Thoracic aorta (tissue), 2 donors: ENCODE measurements around the gene ATF7IP2. TPM values are rescaled to one million over a fixed set of nuclear protein-coding genes. Genes with fewer than 3 reads are reported as not detected.
"Not testable (repeated sequence)": the region's sequence is repeated elsewhere in the genome, so short reads cannot be mapped to it uniquely, and the experiment has no call there.

Source experiments
- ATAC-seq: fragments of 150-250 bp; one replicate; pipeline ENCODE4 v1.8.0; 2017; ENCODE audit warnings: low read depth; ENCODE audit not compliant: insufficient number of reproducible peaks, low FRiP score
- DNase-seq: peaks from one replicate; pipeline ENCODE4 v3.0.0-alpha.2; 2020; ENCODE audit warnings: low spot score
- H3K27ac ChIP-seq, 2 donors: fragments of 200-600 bp; sonication (generic); 1 replicate in 1 of 2; 2 replicates in 1 of 2; pipeline ENCODE4 v1.5.1; 2016; ENCODE audit warnings: mild to moderate bottlenecking in 2 of 2, moderate library complexity in 2 of 2
- H3K27me3 ChIP-seq: fragments of 200-600 bp; sonication (generic); replicated peaks from 2 replicates; pipeline ENCODE4 v1.6.0; 2016; ENCODE audit warnings: mild to moderate bottlenecking; ENCODE audit not compliant: insufficient read depth
- H3K36me3 ChIP-seq: fragments of 200-600 bp; sonication (generic); one replicate; pipeline ENCODE4 v1.5.1; 2016
- H3K4me1 ChIP-seq, 2 donors: fragments of 200-600 bp; sonication (generic); 1 replicate in 1 of 2; 2 replicates in 1 of 2; pipeline versions ENCODE4 v1.5.1 to v1.6.0; 2016; ENCODE audit warnings: low read depth in 2 of 2, mild to moderate bottlenecking in 1 of 2; ENCODE audit not compliant: control insufficient read depth in 1 of 2
- H3K4me3 ChIP-seq: fragments of 200-600 bp; sonication (generic); 2 replicates; pipeline ENCODE4 v1.5.1; 2016; ENCODE audit warnings: mild to moderate bottlenecking
- H3K9me3 ChIP-seq: fragments of 200-600 bp; sonication (generic); 2 replicates; pipeline ENCODE4 v1.5.1; 2016
- total RNA-seq, 2 donors: library from RNA; depleted of rRNA; stranded (reverse); fragments of >200 nt; gene quantifications; one replicate each; pipeline versions ENCODE4 v1.1.0 to v1.2.3, GENCODE V29; 2016
- TF ChIP-seq, protein P1 (sequence below): fragments of 200-600 bp; sonication (generic); IDR thresholded peaks from one replicate; pipeline ENCODE4 v1.5.1; 2019; ENCODE audit warnings: antibody characterized with exemption

ATF7IP2 gene
- total RNA-seq, 2 donors from 2014 or later = 7.2 to 15.8 TPM

DNA sequence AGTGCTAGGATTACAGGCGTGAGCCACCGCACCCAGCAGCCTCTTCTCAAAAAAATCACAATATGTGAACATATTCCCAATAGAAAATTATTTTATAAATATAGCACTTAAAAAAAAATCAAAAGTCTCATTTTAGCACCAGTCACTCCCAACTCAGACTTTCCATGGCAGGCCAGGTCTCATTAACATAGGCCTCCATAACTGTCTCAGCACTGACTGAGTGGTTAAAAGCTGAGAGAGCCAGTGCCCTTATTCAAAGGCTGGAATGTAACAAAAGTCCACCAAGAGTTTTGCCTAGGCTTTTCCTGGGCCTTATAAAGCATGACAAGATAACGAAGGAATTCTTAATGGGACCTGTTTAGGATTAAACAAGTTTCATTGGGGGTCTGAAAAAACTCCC is 114.7 kb downstream of the ATF7IP2 start:
- TF ChIP-seq, protein P1, sequence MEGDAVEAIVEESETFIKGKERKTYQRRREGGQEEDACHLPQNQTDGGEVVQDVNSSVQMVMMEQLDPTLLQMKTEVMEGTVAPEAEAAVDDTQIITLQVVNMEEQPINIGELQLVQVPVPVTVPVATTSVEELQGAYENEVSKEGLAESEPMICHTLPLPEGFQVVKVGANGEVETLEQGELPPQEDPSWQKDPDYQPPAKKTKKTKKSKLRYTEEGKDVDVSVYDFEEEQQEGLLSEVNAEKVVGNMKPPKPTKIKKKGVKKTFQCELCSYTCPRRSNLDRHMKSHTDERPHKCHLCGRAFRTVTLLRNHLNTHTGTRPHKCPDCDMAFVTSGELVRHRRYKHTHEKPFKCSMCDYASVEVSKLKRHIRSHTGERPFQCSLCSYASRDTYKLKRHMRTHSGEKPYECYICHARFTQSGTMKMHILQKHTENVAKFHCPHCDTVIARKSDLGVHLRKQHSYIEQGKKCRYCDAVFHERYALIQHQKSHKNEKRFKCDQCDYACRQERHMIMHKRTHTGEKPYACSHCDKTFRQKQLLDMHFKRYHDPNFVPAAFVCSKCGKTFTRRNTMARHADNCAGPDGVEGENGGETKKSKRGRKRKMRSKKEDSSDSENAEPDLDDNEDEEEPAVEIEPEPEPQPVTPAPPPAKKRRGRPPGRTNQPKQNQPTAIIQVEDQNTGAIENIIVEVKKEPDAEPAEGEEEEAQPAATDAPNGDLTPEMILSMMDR = no peak
- Histone ChIP-seq H3K27ac (no peak overlapping the region), H3K9me3 (peaks cover 2% of the 10 kb centered on the region), H3K4me1 (no peaks in the 10 kb centered on the region), H3K4me3 (no peak overlapping the region), H3K27me3 (no peaks in the 10 kb centered on the region), H3K36me3 (no peaks in the 10 kb centered on the region)
- ATAC-seq (no peak), DNase-seq (no peak)

DNA sequence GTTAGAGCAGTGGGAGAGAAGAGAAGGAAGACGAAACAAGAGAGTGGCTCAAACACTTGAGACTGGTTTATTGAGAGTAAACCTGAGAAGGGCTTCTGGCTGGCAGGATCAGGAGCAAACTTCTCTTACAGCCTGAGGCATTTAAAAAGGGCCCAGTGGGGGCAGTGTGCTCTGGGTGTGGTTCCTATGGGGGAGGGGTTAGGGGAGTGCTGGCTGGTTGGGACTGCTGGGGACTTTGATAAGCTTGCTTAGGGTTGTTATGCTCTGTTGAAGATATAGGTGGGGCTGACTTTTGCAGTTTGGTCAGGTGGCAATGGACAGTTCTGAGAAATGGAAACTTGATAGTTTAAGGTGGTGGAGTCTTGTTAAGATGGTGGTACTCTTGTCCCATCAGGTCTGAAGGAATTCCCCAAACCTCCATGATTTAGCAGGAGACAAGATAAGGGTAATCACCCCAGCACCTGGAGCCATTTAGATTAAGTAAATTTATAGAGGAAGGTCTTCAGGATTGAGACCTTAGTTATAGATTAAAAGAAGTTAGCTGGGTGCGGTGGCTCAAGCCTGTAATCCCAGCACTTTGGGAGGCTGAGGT is 115.3 kb downstream of the ATF7IP2 start:
- Histone ChIP-seq H3K4me3 (no peak overlapping the region), H3K27me3 (no peaks in the 10 kb centered on the region), H3K36me3 (no peaks in the 10 kb centered on the region), H3K4me1 (no peaks in the 10 kb centered on the region), H3K27ac (no peak overlapping the region), H3K9me3 (no peaks in the 10 kb centered on the region)
- TF ChIP-seq, protein P1 = no peak
- ATAC-seq (no peak), DNase-seq (no peak)

DNA sequence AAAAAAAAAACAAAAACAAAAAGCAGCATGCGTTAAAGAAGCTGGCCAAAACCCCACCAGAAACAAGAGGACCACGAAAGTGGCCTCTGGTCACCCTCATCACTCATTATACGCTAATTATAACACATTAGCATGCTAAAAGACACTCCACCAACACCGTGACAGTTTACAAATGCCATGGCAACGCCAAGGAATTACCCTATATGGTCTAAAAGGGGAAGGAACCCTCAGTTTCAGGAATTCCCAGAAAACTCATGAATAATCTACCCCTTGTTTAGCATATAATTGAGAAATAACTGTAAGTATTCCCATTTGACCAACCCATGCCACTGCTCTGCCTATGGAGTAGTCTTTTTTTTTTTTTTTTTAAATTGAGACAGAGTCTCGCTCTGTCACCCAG is 116.9 kb downstream of the ATF7IP2 start:
- H3K36me3 ChIP-seq = no peaks in the 10 kb centered on the region
- H3K4me1 ChIP-seq = no peaks in the 10 kb centered on the region
- no peaks in the 10 kb centered on the region for H3K27me3 ChIP-seq
- H3K9me3 ChIP-seq = no peaks in the 10 kb centered on the region
- no peak for DNase-seq
- no peak for ATAC-seq
- TF ChIP-seq, protein P1 = no peak
- H3K4me3 ChIP-seq = no peak overlapping the region
- no peak overlapping the region for H3K27ac ChIP-seq

DNA sequence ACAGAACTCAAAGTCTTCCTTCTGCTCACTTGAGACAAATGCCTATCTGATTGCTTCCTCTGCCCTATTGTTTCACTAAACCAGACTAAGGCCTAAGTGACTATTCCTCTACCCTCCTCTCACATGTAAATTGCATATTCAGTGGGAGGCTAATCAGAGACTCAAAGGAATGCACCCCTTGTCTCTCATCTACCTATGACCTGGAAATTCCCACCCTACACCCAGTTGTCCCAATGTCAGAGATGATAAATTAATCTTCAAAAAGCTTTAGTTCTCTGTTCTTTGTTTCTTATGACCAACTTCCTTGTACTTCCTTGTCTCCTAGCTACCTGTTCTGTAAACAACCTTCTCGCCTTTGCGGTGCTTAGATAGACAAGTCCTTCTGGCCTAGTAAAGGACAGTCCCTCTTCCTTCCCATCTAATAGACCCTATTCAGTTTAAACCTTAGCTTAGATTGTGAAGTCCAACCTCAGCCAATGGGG is 118.6 kb downstream of the ATF7IP2 start:
- Histone ChIP-seq H3K36me3 (no peaks in the 10 kb centered on the region), H3K4me3 (no peak overlapping the region), H3K27ac (no peak overlapping the region), H3K4me1 (no peaks in the 10 kb centered on the region), H3K27me3 (no peaks in the 10 kb centered on the region), H3K9me3 (no peaks in the 10 kb centered on the region)
- TF ChIP-seq, protein P1 = no peak
- ATAC-seq (no peak), DNase-seq (no peak)

DNA sequence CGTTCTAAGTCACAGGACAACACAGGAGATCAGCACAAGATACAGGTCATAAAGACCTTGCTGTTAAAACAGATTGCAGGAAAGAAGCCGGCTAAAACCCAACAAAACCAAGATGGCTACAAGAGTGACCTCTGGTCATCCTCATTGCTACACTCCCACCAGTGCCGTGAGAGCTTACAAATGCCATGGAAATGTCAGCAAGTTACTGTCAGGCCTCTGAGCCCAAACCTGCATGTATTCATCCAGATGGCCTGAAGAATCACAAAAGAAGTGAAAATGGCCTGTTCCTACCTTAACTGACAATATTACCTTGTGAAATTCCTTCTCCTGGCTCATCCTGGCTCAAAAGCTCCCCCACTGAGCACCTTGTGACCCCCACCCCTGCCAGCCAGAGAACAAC is 119.4 kb downstream of the ATF7IP2 start:
- not testable (repeated sequence) for DNase-seq, H3K27ac ChIP-seq, H3K4me3 ChIP-seq, H3K36me3 ChIP-seq, H3K4me1 ChIP-seq, H3K9me3 ChIP-seq, H3K27me3 ChIP-seq, ATAC-seq

DNA sequence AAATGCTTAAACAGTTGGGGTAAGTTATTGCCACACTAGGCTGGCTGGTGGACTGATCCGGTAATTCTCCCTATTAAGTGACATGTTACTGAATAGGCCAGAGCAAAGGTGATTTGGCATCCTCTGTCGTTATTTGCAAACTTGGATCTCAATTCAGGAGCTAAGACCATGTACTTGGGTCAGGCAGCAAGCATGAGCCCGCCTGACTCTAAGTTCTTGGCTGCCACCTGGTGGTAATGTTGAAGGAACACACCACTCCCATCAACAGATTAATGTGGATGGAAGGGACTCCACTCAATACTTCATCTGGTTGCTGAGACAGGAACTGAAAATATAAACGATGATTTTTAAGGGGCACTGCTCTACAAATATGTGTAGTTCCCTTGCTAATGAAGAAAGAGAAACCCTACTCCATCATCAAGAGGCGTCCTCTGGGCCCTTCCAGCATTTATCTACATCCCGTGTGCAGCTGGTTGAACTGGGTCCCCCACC is 123.7 kb downstream of the ATF7IP2 start:
- Histone ChIP-seq H3K27me3 (no peaks in the 10 kb centered on the region), H3K4me3 (no peak overlapping the region), H3K36me3 (no peaks in the 10 kb centered on the region), H3K4me1 (peaks cover 5 to 6% of the 10 kb centered on the region in 2 donors), H3K9me3 (no peaks in the 10 kb centered on the region), H3K27ac (no peak overlapping the region)
- ATAC-seq = peak; percentile 47
- TF ChIP-seq, protein P1 = peak; percentile 79
- no peak for DNase-seq
